MM.1S (cell line): ENCODE measurements around the gene SHF.

Experiments used
- EZH2 ChIP-seq: fragments of 300-600 bp; sonication (generic); optimal IDR thresholded peaks from 2 replicates; pipeline ENCODE3; 2017; ENCODE audit warnings: low read depth, mild to moderate bottlenecking, antibody characterized with exemption, low read length, mixed read lengths
- EZH2phosphoT487 ChIP-seq: fragments of 300-600 bp; sonication (generic); IDR thresholded peaks from 2 replicates; pipeline ENCODE4 v1.6.1; 2018; ENCODE audit warnings: antibody characterized with exemption, low read length
- TF ChIP-seq, protein P1 (sequence below): fragments of 300-600 bp; sonication (generic); IDR thresholded peaks from 2 replicates; pipeline ENCODE4 v1.5.1; 2016; ENCODE audit warnings: antibody characterized with exemption, low read length, mixed read lengths

DNA sequence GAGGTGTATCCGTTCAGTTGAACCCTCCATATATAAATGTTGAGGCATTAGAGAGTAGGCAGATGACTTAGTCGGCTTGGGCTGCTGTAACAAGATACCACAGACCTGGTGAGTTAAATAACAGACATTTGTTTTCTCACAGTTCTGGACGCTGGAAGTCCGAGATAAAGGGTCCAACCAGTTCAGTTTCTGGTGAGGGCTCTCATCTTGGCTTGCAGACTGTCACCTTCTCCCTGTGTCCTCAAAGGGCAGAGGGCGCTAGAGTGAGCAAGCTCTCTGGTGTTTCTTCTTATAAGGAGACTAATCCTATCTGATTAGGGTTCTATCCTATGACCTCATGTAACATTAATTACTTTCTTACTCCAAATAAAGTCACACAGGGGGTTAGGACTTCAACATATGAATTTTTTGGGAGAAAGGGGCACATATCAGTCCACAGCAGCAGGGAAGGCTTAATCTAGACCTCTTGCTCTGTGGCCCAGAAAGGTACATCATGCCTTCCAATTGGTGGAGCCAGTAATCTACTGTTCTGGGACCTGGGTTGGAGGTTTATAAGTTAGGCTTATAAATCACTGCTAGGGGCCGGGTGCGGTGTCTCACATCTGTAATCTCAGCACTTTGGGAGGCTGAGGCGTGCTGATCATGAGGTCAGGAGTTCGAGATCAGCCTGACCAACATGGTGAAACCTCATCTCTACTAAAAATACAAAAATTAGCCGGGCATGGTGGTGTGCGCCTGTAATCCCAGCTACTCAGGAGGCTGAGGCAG lies 37.9 kb upstream of the SHF start:
- TF ChIP-seq, protein P1, sequence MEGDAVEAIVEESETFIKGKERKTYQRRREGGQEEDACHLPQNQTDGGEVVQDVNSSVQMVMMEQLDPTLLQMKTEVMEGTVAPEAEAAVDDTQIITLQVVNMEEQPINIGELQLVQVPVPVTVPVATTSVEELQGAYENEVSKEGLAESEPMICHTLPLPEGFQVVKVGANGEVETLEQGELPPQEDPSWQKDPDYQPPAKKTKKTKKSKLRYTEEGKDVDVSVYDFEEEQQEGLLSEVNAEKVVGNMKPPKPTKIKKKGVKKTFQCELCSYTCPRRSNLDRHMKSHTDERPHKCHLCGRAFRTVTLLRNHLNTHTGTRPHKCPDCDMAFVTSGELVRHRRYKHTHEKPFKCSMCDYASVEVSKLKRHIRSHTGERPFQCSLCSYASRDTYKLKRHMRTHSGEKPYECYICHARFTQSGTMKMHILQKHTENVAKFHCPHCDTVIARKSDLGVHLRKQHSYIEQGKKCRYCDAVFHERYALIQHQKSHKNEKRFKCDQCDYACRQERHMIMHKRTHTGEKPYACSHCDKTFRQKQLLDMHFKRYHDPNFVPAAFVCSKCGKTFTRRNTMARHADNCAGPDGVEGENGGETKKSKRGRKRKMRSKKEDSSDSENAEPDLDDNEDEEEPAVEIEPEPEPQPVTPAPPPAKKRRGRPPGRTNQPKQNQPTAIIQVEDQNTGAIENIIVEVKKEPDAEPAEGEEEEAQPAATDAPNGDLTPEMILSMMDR: no peak
- no peak for TF ChIP-seq EZH2
- TF ChIP-seq EZH2phosphoT487: no peak
